Measurements from ENCODE around the gene ZSWIM1.
"Not testable (repeated sequence)": the region's sequence is repeated elsewhere in the genome, so short reads cannot be mapped to it uniquely, and the experiment has no call there.

Gene ZSWIM1

DNA sequence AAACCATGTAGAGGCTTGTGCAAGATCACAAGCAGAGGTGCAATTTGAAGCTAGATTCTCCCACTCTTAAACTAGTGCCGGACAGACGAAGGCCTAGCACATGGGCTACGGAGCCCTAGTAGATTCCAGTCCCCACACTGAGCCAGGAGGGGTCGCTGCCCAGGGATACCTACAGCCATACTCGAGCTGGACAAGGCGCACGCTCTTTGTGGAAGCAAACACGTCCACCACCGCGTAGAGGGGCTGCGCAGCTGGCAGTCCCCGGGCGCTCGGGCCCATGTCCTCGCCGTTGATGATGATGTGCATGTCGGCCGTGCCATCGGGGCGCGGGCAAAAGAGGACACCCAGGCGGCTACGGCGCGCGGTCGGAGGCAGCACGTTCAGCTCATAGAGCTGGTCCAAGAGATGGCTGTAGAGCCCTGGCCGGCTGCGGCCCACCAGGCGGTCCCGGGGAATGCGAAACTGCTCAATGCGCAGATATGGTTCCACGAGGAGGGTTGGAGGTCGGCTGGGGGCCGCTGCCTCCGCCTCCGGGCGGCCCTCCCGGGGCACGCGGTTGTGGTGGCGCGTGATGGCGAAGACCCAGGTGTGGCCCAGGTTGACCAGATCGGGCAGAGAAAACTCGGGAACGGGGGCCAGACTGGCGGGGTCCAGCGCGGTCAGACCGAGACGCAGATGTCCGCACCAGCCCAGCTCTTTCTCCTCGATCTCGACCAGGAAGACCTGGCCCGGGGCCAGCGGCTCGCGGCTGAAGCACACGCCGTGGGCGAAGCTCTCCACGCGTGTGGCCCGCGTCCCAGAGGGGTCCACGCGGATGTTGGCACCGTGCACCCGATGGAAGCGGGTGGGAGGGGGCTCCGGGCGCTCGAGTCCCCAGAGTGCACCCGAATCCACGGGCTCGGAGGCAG lies 9.3 kb downstream of the ZSWIM1 start:
- peak; percentile 47 for DNase-seq

DNA sequence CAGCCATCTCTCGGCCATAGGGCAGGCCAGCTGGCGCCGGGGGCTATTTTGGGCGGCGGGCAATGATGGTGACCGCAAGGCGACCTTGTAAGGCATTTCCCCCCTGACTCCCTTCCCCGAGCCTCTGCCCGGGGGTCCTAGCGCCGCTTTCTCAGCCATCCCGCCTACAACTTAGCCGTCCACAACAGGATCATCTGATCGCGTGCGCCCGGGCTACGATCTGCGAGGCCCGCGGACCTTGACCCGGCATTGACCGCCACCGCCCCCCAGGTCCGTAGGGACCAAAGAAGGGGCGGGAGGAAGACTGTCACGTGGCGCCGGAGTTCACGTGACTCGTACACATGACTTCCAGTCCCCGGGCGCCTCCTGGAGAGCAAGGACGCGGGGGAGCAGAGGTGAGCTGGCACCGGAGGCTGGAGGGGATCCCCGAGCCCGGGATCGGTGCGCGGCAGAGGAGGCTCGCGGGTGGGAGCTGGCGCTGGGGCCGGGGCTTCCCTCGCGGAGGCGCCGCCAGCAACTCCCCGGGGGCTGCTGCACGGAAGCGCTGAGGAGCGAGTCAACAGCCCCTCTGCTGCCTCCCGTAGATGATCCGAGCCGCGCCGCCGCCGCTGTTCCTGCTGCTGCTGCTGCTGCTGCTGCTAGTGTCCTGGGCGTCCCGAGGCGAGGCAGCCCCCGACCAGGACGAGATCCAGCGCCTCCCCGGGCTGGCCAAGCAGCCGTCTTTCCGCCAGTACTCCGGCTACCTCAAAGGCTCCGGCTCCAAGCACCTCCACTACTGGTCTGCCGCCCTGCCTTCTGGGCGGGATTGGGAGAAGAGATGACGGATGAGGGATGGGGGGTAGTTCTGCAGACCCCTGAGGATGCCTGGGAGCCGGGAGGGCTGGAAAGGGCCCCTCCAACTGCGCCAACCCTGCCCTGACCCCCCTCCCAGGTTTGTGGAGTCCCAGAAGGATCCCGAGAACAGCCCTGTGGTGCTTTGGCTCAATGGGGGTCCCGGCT lies 10.3 kb downstream of the ZSWIM1 start, which contains the start of the genes CTSA and NEURL2:
CTSA (plus strand) TSS at position 351 of the 999 bp plus-strand sequence; CDS start at position 585, 234 bp downstream.
NEURL2 (minus strand) TSS at position 224 of the 999 bp plus-strand sequence; CDS start at position 7, 217 bp downstream.
- DNase-seq = peak; percentile 87

DNA sequence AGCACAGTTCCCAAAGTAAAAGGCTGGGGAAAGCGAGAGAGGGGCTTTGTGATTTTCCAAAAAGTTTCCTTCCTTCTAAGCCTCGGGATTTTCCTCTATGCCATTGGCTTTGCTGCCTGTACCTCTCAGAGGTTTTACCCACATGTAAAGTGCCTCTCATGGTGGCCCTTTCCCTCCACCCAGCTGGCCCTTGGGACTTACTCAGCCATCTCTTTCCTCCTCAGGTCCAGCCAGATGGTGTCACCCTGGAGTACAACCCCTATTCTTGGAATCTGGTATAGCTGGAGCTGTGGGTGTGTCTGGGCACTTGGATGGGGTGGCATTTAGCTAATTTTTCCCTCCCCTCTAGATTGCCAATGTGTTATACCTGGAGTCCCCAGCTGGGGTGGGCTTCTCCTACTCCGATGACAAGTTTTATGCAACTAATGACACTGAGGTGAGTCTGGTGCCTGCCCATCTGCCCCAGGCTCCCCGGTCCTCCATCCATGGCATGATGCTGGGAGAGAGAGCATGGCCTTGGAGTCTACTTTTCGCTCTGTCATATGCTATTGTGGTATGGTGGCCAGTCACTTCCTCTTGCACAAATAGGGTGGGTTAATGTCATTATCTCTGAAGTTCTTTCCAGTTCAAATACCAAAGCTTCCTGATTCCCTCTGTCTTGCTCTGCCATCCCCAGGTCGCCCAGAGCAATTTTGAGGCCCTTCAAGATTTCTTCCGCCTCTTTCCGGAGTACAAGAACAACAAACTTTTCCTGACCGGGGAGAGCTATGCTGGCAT lies 11.2 kb downstream of the ZSWIM1 start:
- DNase-seq = no peak

DNA sequence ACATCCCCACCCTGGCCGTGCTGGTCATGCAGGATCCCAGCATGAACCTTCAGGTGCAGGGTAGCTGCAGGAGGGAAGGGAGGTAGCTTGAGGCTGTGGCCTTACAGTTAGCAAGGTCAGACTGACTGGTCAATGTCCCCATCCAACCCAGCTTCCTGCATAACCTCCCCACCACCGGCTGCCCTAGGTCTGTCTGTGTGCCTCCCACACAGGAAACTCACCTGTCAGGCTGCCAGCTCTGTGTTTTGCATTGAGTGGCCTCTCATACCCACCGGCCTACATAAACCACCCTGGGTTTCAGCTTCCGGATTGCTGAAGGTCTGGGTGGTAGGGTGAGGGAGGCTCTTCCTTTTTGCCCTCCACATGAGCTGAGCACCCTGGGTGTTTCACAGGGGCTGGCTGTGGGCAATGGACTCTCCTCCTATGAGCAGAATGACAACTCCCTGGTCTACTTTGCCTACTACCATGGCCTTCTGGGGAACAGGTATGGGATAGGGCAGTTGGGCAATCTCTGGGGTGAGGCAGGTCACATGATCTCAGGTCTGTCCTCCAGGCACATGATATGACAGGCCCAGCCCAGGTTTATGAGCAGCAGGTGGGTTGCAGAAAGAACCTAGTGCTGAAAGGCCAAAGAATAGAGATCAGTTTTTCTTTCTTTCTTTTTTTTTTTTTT lies 11.9 kb downstream of the ZSWIM1 start:
- DNase-seq = peak; percentile 45

DNA sequence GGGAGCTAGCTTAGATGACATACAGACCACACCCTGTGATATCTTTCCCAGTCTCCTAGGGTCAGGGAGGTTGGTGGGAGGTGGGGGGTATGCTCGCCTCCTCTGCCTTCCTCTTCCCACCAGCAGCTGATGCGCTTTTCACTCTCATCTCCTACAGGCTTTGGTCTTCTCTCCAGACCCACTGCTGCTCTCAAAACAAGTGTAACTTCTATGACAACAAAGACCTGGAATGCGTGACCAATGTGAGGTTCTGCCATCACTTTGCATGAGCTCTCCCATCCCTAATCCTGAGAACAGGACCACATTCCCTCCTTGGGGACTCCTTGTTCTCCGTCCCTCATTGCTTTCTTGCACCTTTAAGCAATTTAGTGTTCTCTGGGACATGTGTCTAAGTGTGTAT lies 12.8 kb downstream of the ZSWIM1 start:
- no peak for DNase-seq

DNA sequence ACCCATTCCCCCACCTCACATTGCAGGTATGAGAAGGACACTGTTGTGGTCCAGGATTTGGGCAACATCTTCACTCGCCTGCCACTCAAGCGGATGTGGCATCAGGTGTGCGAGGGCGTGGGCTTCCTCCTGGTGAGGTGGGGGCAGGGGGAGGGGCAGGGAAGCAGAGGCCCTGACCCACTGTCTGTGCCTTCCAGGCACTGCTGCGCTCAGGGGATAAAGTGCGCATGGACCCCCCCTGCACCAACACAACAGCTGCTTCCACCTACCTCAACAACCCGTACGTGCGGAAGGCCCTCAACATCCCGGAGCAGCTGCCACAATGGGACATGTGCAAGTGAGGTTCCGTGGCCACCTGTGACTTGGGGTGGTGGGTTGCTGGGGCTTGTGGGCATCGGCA lies 13.8 kb downstream of the ZSWIM1 start:
- DNase-seq = no peak

DNA sequence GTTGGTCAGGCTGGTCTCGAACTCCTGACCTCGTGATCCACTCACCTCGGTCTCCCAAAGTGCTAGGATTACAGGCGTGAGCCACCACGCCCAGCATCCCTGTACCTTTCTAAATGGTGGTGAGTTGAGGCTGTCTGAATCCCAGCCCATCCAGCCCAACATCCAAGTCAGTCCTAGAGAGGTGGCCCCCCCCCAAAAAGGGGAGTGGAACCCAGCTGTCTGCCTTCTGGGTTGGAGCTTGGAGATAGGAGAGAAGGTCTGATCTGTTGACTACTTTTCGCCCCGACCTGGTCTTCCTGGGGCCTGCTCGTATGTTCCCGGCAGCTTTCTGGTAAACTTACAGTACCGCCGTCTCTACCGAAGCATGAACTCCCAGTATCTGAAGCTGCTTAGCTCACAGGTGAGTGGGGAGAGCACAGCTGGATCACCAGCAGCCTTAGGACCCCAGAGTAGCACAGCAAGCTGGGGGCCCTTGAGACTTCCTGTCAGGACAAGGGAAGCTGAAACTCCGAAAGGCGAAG lies 15.7 kb downstream of the ZSWIM1 start:
- DNase-seq = no peak

DNA sequence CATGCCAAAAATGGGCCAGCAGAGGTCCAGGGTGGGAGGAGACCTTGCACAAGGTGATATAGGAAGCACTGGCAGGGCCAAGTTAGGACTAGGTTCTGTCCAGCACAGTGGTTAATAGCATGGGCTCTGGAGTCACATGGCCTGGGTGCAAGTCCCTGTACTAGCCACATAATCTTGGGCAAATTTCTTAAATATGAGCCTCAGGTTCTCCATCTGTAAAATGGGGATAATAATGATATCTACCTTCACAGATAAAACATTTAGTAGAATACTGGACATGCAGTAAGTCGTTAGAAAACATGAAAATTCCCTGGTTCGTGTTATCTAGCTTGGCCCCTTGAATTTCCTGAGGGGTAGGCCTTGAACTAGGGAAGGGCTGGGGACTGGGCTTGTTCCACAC lies 16.3 kb downstream of the ZSWIM1 start:
- no peak for DNase-seq

DNA sequence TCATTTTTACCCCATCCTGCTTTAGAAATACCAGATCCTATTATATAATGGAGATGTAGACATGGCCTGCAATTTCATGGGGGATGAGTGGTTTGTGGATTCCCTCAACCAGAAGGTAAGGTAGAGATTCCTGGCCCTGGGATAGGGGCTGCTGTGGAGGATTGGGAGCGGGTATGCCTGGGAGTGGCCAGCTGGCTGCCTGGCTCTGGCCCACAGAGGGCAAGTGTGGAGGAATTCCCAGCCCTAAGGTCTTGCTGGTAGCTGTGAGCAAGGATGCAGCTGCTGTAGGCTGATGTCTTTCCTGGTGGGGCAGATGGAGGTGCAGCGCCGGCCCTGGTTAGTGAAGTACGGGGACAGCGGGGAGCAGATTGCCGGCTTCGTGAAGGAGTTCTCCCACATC lies 16.7 kb downstream of the ZSWIM1 start:
- no peak for DNase-seq

DNA sequence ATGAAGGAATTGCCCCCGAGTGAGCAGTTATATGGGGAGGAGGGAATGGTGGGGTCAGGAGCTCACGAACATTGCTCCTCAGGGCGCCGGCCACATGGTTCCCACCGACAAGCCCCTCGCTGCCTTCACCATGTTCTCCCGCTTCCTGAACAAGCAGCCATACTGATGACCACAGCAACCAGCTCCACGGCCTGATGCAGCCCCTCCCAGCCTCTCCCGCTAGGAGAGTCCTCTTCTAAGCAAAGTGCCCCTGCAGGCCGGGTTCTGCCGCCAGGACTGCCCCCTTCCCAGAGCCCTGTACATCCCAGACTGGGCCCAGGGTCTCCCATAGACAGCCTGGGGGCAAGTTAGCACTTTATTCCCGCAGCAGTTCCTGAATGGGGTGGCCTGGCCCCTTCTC lies 17.3 kb downstream of the ZSWIM1 start:
- DNase-seq = no peak

DNA sequence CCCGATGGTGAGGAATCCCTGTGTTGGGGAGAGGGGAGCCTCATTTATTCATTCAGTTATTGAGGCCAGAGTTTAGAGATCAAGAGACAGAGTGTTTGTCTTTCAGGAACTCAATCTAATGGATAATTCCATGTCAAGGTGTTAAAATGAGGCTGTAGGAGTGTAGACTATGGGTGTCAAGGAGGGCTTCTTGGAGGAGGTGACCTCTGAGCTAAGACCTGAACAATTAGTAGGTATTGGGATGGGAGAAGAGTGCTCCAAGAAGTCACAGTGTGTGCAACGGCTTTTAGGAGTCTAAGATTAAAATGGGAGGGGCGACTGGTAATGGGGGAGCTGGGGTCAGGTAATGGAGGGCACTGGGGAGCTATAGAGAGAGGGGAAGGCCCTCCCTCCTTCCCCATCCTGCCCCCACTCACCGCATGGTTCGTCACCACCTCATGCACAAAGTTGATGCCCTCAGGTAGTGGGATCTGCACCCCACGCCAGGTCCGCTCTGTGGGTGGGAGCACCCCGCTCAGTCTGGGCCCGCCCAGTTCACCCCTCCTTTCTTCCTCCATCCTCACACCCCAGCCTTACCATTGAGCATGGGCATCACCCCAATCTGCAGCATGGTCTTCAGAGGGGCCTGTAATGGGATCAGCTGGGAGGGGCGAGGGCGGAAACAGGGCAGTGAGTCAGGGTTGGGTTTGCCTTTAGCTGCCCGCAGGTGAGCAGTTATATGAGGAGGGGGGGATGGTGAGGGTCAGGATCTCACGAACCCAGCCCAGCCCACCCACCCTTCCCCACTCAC lies 18.2 kb downstream of the ZSWIM1 start:
- no peak for DNase-seq

DNA sequence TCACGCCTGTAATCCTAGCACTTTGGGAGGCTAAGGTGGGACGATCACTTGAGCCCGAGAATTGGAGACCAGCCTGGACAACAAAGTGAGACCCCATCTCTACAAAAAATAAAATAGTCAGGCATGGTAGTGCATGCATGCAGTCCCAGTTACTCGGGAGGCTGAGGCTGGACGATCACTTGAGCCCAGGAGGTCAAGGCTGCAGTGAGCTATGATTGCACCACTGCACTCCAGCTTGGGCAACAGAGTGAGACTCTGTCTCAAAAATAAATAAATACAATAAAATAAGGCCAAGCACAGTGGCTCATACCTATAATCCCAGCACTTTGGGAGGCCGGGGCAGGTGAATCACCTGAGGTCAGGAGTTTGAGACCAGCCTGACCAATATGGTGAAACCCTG lies 20.3 kb downstream of the ZSWIM1 start:
- not testable (repeated sequence) for DNase-seq

DNA sequence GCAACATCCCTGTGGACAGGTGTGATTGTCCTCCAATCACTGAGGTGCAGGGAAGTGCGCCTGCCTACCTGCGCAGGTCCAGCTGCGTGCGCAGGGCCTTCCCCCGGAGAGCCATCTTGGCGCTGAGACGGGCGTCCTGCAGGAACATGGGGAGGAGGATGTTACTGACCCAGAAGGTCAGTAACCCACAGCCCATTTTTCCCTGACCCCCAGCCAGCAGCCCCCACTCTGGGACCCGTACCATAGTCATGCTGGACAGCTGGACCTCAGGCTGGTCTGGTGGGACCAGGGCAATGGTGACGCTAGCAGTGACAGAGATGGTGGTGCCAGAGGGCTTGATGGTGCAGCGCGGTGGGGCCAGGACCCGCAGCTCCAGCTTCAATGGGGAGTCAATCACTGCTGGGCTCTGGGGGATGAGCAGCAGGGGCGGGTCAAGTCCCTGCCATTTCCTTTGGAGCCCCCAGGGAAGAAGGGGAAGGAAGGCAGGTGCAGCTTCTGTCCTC lies 21.2 kb downstream of the ZSWIM1 start:
- DNase-seq = no peak

DNA sequence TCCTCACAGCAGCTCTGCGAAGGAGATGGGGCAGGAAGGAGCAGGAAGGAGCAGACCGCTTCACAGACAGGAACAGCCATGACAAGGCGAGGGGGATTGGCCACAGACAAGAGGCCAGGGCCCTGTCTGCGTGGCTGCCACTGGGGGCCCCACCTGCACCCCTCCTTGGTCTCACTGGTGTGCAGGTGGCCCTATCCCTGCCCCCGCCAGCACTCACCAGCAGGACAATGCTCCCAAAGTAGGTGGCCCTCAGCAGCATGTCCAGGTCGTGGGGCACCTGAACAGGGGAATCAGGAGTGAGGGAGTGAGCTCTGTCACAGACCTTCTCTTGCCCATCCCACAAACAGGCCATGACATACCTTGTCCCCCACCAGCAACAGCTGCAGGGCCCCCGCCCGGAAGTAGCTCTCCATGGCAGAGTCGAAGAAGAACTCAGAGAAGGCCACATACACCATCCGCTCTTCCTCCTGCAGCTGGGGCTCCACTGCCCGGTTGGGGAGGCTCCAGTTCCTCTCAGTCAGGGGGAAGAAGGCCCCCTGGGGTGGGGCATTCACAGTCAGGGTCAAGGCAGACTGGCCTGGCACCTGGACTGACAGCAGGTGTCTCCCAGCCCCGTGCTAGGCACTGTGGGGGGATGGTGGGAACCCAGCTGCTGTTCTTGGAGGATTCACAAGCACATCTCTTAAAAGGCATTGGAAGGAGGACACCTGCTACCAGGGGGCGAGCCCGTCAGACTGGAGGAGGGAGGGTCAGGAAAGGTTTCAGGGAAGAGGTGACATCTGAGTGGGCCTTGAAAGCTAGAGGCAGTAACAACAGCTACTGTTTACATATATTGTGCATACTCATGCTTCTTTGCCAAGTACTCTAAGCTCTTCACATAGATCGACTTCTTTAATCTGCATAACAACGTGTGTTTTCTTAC lies 23.8 kb downstream of the ZSWIM1 start:
- no peak for DNase-seq

DNA sequence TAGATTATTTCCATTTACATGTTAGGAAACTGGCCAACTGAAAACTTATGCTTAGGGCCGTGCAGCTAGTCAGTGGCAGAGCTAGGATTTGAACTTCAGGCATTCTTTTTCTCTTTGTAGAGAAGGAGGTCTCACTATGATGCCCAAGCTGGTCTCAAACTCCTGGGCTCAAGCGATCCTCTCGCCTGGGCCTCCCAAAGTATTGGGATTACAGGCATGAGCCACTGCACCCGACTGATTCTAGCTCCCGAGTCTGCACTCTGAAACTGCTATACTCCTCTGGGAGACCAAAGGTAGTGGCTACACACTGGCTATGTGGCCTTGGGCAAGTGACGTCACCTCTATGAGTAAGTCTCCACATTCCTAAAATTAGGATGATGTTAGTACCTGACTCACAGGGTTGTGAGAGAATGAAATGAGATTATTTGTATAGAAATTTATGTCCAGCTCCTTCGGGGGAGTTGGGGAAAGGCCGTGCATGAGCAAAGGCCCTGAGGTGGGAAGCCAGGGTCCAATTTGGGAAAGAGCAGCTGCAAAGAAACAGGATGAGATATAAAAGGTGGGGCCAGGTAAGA lies 24.6 kb downstream of the ZSWIM1 start:
- DNase-seq = no peak

DNA sequence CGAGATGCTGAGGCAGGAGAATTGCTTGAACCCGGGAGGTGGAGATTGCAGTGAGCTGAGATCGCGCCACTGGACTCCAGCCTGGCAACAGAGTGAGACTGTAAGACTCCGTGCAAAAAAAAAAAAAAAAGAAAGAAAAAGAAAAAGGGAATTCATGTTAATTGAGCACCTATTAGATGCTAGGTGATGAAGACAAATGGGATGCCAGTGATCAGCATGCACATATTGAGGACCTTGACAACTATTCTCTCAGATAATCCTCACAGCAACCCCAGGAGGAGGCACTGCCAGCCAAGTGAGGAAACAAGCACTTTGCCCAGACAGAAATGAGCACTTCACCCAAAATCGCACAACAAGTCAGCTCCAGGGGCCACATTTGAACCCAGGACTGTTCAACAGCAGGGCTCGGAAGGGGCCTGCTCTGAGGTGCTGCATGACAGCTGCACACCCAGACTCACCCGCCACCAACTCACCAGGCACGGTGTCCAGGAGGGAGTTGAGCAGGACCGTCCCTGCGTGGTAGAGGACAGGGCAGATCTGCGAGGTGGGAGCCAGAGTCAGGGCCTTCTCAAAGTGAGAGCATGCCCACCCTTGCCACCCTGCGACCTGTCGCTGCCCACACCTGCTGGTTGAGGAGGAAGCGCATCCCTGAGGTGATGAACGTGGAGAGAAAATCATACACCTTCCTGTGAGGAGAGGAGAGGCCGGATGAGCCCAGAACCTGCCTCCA lies 26.4 kb downstream of the ZSWIM1 start:
- DNase-seq = no peak

DNA sequence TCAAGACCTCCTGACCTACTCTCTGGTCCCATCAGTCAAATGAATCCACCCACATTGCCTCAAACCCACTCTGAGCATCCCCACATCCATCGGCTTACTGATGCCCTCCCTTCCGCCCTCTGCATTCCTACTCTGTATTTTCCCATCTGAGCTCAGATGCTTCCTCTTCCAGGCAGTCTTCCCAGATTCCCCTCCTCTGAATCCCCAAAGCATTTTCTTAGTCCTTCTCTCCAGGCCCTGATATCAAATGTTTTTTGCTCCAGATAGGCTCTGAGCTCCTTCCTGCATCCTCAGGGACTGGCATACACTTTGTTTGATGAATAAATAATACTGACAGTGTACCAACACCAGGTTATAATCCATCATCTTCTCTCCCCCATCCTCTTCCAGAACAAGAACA lies 27.1 kb downstream of the ZSWIM1 start:
- DNase-seq = no peak

DNA sequence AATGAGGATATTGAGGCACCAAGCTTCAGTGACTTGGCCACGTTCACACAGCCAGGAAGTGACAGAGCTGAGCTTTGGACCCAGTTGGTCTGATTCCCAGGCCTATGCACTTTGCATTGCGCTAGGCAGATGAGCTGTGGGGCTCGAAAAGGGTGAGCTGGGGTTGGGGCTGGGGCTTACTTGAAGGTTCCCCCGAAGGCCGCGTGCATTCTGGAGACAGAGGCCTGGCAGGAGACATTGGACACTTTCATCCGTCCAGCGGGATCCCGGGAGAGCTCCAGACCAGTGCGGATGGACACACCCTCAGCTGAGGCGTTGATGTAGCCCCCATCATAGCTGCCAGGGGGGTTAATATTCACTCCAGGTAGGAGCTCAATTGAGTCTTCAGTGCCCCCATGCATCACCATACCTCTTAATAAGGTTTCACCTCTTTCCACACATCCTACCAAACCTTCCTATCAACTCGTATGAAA lies 28.3 kb downstream of the ZSWIM1 start:
- no peak for DNase-seq

Measured in activated naive CD4-positive, alpha-beta T cell treated with Interleukin-2 at 50 U/mL for 16 hours (primary cell).